Measurements from ENCODE around the gene CENPU. TPM values are rescaled to one million over a fixed set of nuclear protein-coding genes. Genes with fewer than 3 reads are reported as not detected.
A peak's percentile ranks its signal among the peaks of the same experiment; 100 is the strongest.
"Not testable (repeated sequence)": the region's sequence is repeated elsewhere in the genome, so short reads cannot be mapped to it uniquely, and the experiment has no call there.

CENPU gene, protein sequence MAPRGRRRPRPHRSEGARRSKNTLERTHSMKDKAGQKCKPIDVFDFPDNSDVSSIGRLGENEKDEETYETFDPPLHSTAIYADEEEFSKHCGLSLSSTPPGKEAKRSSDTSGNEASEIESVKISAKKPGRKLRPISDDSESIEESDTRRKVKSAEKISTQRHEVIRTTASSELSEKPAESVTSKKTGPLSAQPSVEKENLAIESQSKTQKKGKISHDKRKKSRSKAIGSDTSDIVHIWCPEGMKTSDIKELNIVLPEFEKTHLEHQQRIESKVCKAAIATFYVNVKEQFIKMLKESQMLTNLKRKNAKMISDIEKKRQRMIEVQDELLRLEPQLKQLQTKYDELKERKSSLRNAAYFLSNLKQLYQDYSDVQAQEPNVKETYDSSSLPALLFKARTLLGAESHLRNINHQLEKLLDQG
- 7.0 and 7.1 TPM in 2 replicates for total RNA-seq

DNA sequence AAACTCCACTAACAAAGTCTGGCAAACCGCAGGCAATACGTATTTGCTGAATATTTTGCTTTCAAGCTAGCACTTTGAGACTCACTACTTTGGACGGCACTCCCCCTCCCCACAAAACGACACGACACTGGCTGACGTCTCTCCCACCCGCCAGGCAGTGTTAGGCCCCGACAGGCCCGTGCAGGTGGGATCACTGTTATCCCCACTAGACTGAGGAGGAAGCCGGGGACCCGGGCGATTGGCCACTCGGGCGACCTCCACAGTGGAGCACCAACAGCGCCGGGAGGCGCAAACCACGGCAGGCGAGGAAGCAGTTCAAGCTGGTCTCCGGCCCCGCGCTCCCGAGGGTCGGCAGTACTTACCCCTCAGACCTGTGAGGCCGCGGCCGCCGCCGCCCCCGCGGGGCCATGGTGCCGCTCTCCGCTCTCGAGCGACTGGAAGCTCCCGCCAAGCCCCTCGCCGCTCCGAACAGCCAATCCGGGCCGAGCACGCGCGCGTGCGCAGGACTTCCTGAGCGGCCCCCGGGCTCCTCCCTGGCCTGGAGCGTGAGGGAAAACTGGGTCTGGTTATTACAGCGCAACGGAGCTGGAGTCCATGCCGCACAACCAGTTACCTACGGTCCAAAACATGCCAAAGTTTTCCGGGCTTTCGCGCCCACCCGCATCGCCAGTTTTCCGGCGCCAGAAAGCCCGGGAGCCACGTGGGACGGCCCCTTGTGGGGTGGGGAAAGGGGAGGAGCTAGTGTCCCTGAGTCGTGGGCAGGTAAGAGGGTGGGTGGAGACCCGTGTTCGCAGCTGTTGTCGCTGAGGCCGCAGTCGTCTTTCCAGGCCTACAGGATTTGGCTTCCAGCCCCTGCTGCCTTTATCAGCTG lies at the start of gene CENPU:
Gene CENPU (minus strand): TSS at position 443 of the 871 bp plus-strand sequence. CDS start 34 bp downstream, at position 409.
- Mint-ChIP-seq H3K4me1 (peaks cover 19% of the 10 kb centered on the region), H3K27me3 (no peaks in the 10 kb centered on the region), H3K27ac (peak within 1 kb of the TSS; percentile 85), H3K9me3 (no peaks in the 10 kb centered on the region), H3K4me3 (peak within 1 kb of the TSS; percentile 88), H3K36me3 (ENCODE audit: low read depth) (peaks cover 2% of the 10 kb centered on the region)
- TF ChIP-seq, protein P1, sequence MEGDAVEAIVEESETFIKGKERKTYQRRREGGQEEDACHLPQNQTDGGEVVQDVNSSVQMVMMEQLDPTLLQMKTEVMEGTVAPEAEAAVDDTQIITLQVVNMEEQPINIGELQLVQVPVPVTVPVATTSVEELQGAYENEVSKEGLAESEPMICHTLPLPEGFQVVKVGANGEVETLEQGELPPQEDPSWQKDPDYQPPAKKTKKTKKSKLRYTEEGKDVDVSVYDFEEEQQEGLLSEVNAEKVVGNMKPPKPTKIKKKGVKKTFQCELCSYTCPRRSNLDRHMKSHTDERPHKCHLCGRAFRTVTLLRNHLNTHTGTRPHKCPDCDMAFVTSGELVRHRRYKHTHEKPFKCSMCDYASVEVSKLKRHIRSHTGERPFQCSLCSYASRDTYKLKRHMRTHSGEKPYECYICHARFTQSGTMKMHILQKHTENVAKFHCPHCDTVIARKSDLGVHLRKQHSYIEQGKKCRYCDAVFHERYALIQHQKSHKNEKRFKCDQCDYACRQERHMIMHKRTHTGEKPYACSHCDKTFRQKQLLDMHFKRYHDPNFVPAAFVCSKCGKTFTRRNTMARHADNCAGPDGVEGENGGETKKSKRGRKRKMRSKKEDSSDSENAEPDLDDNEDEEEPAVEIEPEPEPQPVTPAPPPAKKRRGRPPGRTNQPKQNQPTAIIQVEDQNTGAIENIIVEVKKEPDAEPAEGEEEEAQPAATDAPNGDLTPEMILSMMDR (IDR thresholded peaks at IDR 0.05): no peak
- ChIA-PET POLR2A (interaction anchor here (0.5 to 1.8 kb wide), 16 partner anchors 9 to 692 kb away, joined by 3 to 26 read pairs (median 4); partner anchors contain the start of genes CASP3, IRF2, PRIMPOL and SLC25A4), CTCF (interaction anchor here (0.7 to 1.6 kb wide), 9 partner anchors 12 to 472 kb away, joined by 3 to 8 read pairs (median 3); partner anchors contain the start of genes CASP3 and PRIMPOL)
- ATAC-seq (ENCODE audit: low read depth) (peak; percentile 96), DNase-seq (peak; percentile 95)
- intact Hi-C loops (cut with micrococcal nuclease): loop anchor here (1.0 to 10.0 kb wide), 12 partner anchors 85 to 1229 kb away; partner anchors contain the start of genes ACSL1, ANKRD37, CASP3 and CCDC110

DNA sequence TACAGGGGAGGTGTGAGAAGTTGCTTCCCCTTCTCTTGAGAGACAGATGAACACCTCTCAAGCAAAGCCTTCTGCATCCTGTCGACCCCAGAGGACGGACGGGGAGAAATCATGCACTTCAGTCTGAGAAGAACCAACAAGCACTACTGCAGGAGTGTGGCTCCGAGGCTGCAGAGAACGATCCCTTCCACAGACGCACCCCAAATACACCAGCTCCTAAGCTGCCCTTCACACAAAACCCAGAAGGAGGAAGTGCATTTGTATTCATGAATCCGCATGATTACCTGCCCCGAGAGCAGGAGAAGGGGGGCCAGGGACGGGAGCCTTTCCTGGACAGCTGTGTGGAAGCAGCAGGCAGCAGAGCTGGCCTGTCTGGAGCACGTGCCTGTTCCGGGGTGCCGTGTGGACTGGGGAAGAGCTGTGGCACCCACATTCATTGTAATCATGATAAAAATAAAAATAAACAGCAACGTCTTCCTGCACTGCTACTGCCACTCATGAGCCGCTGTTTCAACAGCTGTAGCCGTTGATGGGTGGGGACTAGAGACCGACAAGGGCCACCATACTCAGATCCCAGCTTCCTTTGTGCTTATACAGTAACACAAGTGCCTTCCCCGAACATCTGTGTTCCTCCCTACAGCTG lies 49.0 kb upstream of the CENPU start:
- Mint-ChIP-seq H3K27me3 (no peaks in the 10 kb centered on the region), H3K4me3 (peak overlapping the region; percentile 75), H3K9me3 (no peaks in the 10 kb centered on the region), H3K36me3 (ENCODE audit: low read depth) (peaks cover 54% of the 10 kb centered on the region), H3K4me1 (peaks cover 20% of the 10 kb centered on the region), H3K27ac (peak overlapping the region; percentile 86)
- DNase-seq (peak; percentile 25), ATAC-seq (ENCODE audit: low read depth) (peak; percentile 72)
- TF ChIP-seq, protein P1 (IDR thresholded peaks at IDR 0.05): no peak
- ChIA-PET CTCF (interaction anchor here (0.9 to 1.8 kb wide), 5 partner anchors 10 to 545 kb away, joined by 3 to 7 read pairs (median 4); no protein-coding TSS in a partner anchor), POLR2A (interaction anchor here (0.5 to 1.7 kb wide), 9 partner anchors 10 to 345 kb away, joined by 3 to 7 read pairs (median 4); partner anchors contain the start of gene CENPU)
- intact Hi-C loops (cut with micrococcal nuclease): loop anchor here (1.0 to 2.0 kb wide), 3 partner anchors 34 to 124 kb away; partner anchors contain the start of gene ACSL1

DNA sequence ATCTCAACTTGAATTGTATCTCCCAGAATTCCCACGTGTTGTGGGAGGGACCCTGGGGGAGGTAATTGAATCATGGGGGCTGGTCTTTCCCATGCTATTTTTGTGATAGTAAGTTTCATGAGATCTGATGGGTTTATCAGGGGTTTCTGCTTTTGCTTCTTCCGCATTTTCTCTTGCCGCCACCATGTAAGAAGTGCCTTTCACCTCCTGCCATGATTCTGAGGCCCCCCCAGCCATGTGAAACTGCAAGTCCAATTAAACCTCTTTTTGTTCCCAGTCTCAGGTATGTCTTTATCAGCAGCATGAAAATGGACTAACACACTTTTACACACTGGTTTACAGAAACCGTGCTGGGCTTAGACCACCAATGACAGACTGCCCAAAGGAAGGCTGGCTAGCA lies 45.3 kb upstream of the CENPU start:
- CTCF ChIA-PET: interaction anchor here (0.7 kb wide), 1 partner anchor 38 kb away, joined by 4 read pairs; no protein-coding TSS in a partner anchor
- H3K27me3 Mint-ChIP-seq; H3K27ac Mint-ChIP-seq; H3K9me3 Mint-ChIP-seq; ATAC-seq (ENCODE audit: low read depth); H3K4me3 Mint-ChIP-seq; intact Hi-C loops (cut with micrococcal nuclease); DNase-seq; POLR2A ChIA-PET: not testable (repeated sequence)
- Mint-ChIP-seq H3K36me3 (ENCODE audit: low read depth) (peaks cover 57% of the 10 kb centered on the region), H3K4me1 (peaks cover 20% of the 10 kb centered on the region)

DNA sequence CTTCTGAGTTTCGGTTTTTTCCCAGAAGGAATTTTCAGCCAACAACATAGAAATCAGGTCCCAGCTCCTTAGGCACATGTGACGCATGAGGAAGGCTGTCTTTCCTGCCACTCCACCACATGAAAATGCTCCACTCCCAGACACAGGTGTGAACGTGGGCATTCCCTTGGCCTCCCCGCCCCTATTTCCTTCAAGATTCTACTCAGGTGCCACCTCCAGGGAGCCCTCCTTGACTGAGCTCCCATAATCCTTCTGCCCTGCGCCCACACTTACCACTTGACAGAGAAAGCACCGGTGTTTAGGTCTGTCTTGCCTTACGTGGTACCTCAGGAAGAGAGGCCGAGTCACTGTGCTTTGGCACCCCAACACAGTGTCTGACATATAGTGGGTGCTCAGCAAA lies 44.4 kb upstream of the CENPU start:
- H3K27ac Mint-ChIP-seq: no peak overlapping the region

More for the DNA sequence above, 44.4 kb upstream of the CENPU start:
- no peak for ATAC-seq (ENCODE audit: low read depth)
- Mint-ChIP-seq H3K27me3 (no peaks in the 10 kb centered on the region), H3K36me3 (ENCODE audit: low read depth) (peaks cover 58% of the 10 kb centered on the region), H3K4me3 (no peak overlapping the region), H3K4me1 (peaks cover 15% of the 10 kb centered on the region), H3K9me3 (no peaks in the 10 kb centered on the region)
- CTCF ChIA-PET: no interaction called here
- TF ChIP-seq, protein P1 (IDR thresholded peaks at IDR 0.05): no peak
- POLR2A ChIA-PET: no interaction called here
- intact Hi-C loops (cut with micrococcal nuclease): no loop called here
- DNase-seq: no peak
